Measurements from ENCODE around the gene KEAP1. TPM values are rescaled to one million over a fixed set of nuclear protein-coding genes. Genes with fewer than 3 reads are reported as not detected.
"Not testable (repeated sequence)": the region's sequence is repeated elsewhere in the genome, so short reads cannot be mapped to it uniquely, and the experiment has no call there.

KEAP1 gene
- total and polyA plus RNA-seq, 2 of the 13 experiments (the other 11 are each of a cell fraction or from before 2014, with no cell fraction given), result 56.7 to 72.9 TPM

DNA sequence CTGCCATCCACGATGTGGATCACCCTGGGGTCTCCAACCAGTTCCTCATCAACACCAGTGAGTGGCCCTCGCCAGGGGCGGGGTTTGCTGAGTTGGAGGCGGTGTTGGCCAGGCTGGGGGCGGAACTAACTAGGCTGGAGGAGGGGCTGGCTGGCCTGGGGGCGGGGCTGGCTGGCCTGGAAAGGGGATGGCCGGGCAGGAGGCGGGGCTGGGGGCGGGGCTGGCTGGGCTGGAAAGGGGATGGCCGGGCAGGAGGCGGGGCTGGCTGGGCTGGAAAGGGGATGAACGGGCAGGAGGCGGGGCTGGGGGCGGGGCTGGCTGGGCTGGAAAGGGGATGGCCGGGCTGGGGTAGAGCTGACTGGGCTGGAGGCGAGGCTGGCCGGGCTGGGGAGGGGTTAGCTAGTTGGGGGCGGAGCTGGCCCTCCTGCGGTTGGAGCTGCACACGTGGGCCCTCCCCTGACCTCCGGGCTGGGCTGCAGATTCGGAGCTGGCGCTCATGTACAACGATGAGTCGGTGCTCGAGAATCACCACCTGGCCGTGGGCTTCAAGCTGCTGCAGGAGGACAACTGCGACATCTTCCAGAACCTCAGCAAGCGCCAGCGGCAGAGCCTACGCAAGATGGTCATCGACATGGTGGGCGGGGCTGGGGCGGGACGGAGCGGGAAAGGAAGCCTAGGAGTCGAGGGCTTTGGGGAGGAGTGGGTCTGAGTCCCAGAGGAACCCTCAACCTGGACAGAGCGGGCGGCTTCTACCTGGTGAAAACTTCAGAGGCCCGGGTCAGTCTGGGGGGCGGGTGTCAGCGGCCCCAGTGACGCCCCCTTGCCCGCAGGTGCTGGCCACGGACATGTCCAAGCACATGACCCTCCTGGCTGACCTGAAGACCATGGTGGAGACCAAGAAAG, 41.9 kb downstream of the KEAP1 start (continued):
- TF ChIP-seq, protein P1, sequence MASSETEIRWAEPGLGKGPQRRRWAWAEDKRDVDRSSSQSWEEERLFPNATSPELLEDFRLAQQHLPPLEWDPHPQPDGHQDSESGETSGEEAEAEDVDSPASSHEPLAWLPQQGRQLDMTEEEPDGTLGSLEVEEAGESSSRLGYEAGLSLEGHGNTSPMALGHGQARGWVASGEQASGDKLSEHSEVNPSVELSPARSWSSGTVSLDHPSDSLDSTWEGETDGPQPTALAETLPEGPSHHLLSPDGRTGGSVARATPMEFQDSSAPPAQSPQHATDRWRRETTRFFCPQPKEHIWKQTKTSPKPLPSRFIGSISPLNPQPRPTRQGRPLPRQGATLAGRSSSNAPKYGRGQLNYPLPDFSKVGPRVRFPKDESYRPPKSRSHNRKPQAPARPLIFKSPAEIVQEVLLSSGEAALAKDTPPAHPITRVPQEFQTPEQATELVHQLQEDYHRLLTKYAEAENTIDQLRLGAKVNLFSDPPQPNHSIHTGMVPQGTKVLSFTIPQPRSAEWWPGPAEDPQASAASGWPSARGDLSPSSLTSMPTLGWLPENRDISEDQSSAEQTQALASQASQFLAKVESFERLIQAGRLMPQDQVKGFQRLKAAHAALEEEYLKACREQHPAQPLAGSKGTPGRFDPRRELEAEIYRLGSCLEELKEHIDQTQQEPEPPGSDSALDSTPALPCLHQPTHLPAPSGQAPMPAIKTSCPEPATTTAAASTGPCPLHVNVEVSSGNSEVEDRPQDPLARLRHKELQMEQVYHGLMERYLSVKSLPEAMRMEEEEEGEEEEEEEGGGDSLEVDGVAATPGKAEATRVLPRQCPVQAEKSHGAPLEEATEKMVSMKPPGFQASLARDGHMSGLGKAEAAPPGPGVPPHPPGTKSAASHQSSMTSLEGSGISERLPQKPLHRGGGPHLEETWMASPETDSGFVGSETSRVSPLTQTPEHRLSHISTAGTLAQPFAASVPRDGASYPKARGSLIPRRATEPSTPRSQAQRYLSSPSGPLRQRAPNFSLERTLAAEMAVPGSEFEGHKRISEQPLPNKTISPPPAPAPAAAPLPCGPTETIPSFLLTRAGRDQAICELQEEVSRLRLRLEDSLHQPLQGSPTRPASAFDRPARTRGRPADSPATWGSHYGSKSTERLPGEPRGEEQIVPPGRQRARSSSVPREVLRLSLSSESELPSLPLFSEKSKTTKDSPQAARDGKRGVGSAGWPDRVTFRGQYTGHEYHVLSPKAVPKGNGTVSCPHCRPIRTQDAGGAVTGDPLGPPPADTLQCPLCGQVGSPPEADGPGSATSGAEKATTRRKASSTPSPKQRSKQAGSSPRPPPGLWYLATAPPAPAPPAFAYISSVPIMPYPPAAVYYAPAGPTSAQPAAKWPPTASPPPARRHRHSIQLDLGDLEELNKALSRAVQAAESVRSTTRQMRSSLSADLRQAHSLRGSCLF (CRISPR knock-in tag; IDR thresholded peaks at IDR 0.05; ENCODE audit: borderline replicate concordance), result no peak
- TF ChIP-seq ZNF589 (CRISPR knock-in tag; conservative IDR thresholded peaks at IDR 0.05), result no peak

DNA sequence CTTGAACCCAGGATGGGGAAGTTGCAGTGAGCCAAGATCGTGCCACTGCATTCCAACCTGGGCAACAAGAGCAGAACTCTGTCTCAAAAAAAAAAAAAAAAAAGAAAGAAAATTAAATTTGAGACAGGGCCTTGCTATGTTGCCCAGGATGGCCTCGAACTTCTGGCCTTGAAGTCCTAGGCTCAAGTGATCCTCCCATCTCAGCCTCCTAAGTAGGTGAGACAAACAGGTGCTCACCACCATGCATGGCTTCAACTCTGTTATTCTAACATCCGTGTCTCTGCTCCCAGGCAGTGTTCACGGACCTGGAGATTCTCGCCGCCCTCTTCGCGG, 42.5 kb downstream of the KEAP1 start:
- no peaks in the 10 kb centered on the region for H3K4me1 ChIP-seq (ENCODE audit: insufficient read depth, low read length)
- no peak overlapping the region for H3K27ac ChIP-seq (ENCODE audit: extremely low read length, insufficient read depth, low read length)
- WGBS (ENCODE audit: low lambda C conversion rate), result 97% methylated on average over 8 of the region's 8 CpGs
- H3K4me3 ChIP-seq (replicated peaks in 1 of 3; ENCODE audit: insufficient read depth in 1 of 3, low read depth in 2 of 3, low read length in 3 of 3), result no peak overlapping the region
- in situ Hi-C loops (cut with HindIII; ENCODE audit: extremely low pct_ligation_motif_present, low pct_unique_long_range_greater_than_20kb) (no loop called here), intact Hi-C loops (cut with micrococcal nuclease; ENCODE audit: unreplicated experiment) (no loop called here)
- no peaks in the 10 kb centered on the region for H4K20me1 ChIP-seq (ENCODE audit: insufficient read depth, low read length)
- ChIA-PET CTCF (ENCODE audit: low intra/inter-chr PET ratio, low total read pairs) (no interaction called here), POLR2A (no interaction called here)
- H3K9ac ChIP-seq (ENCODE audit: insufficient read depth, low read depth, low read length), result no peak overlapping the region
- H2AFZ ChIP-seq (ENCODE audit: low read length), result no peak overlapping the region
- ATAC-seq (no peak), FAIRE-seq (no peak), DNase-seq (ENCODE audit: low spot score) (no peak)
- no TSS peak for BruUV-seq (replicated peaks)
- no peaks in the 10 kb centered on the region for H3K9me3 ChIP-seq (ENCODE audit: low read length)
- H3K36me3 ChIP-seq (replicated peaks in 1 of 2; ENCODE audit: control insufficient read depth in 1 of 2, insufficient read depth in 2 of 2, low read length in 2 of 2), result 0 out of 5 replicates have a peak, but pooled peaks cover 0 to 6% of the 10 kb centered on the region in 2 experiments
- no peaks in the 10 kb centered on the region for H3K27me3 ChIP-seq (ENCODE audit: control insufficient read depth in 1 of 2, insufficient read depth in 2 of 2, low read length in 2 of 2)
- H3K79me2 ChIP-seq (ENCODE audit: insufficient read depth, low read length), result no peaks in the 10 kb centered on the region
- TF ChIP-seq, protein P2, sequence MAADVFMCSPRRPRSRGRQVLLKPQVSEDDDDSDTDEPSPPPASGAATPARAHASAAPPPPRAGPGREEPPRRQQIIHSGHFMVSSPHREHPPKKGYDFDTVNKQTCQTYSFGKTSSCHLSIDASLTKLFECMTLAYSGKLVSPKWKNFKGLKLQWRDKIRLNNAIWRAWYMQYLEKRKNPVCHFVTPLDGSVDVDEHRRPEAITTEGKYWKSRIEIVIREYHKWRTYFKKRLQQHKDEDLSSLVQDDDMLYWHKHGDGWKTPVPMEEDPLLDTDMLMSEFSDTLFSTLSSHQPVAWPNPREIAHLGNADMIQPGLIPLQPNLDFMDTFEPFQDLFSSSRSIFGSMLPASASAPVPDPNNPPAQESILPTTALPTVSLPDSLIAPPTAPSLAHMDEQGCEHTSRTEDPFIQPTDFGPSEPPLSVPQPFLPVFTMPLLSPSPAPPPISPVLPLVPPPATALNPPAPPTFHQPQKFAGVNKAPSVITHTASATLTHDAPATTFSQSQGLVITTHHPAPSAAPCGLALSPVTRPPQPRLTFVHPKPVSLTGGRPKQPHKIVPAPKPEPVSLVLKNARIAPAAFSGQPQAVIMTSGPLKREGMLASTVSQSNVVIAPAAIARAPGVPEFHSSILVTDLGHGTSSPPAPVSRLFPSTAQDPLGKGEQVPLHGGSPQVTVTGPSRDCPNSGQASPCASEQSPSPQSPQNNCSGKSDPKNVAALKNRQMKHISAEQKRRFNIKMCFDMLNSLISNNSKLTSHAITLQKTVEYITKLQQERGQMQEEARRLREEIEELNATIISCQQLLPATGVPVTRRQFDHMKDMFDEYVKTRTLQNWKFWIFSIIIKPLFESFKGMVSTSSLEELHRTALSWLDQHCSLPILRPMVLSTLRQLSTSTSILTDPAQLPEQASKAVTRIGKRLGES (CRISPR knock-in tag; IDR thresholded peaks at IDR 0.05; ENCODE audit: borderline replicate concordance), result no peak
- TF ChIP-seq ZZZ3 (CRISPR knock-in tag; IDR thresholded peaks at IDR 0.05; ENCODE audit: borderline replicate concordance) (no peak), MXD4 (CRISPR knock-in tag; IDR thresholded peaks at IDR 0.05) (no peak), THYN1 (CRISPR knock-in tag; IDR thresholded peaks at IDR 0.05; ENCODE audit: borderline replicate concordance, low read depth) (no peak), ZNF616 (CRISPR knock-in tag; IDR thresholded peaks at IDR 0.05; ENCODE audit: low read depth) (no peak)
- H3K4me2 ChIP-seq (ENCODE audit: low read depth, low read length), result no peak overlapping the region

DNA sequence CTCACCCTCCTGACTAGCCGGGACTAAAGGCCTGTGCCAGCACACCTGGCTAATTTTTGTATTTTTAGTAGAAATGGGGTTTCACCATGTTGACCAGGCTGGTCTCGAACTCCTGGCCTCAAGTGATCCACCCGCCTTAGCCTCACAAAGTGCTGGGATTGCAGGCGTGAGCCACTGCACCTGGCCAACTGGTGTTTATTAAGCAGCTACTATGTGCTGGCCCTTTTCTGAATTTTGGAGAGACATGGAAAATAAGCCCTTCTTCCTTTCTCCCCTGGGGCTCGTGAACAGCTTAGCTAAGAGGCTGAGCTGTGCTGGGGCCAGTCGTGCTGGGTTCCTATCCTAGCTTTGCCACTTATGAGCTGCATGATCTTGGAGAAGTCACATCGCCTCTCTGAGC, 44.4 kb downstream of the KEAP1 start:
- BruUV-seq (replicated peaks); CTCF ChIA-PET (ENCODE audit: low intra/inter-chr PET ratio, low total read pairs); H3K9me3 ChIP-seq (ENCODE audit: low read length); H3K27ac ChIP-seq (ENCODE audit: extremely low read length, insufficient read depth, low read length); intact Hi-C loops (cut with micrococcal nuclease; ENCODE audit: unreplicated experiment); in situ Hi-C loops (cut with HindIII; ENCODE audit: extremely low pct_ligation_motif_present, low pct_unique_long_range_greater_than_20kb); DNase-seq (ENCODE audit: low spot score); H4K20me1 ChIP-seq (ENCODE audit: insufficient read depth, low read length); H3K4me3 ChIP-seq (replicated peaks in 1 of 3; ENCODE audit: insufficient read depth in 1 of 3, low read depth in 2 of 3, low read length in 3 of 3); H3K27me3 ChIP-seq (ENCODE audit: control insufficient read depth in 1 of 2, insufficient read depth in 2 of 2, low read length in 2 of 2); FAIRE-seq; POLR2A ChIA-PET; H3K9ac ChIP-seq (ENCODE audit: insufficient read depth, low read depth, low read length); H3K4me2 ChIP-seq (ENCODE audit: low read depth, low read length); H3K79me2 ChIP-seq (ENCODE audit: insufficient read depth, low read length); H3K36me3 ChIP-seq (replicated peaks in 1 of 2; ENCODE audit: control insufficient read depth in 1 of 2, insufficient read depth in 2 of 2, low read length in 2 of 2); H2AFZ ChIP-seq (ENCODE audit: low read length); H3K4me1 ChIP-seq (ENCODE audit: insufficient read depth, low read length); ATAC-seq: not testable (repeated sequence)
- WGBS (ENCODE audit: low lambda C conversion rate), result 95% methylated on average over 5 of the region's 7 CpGs

Measured in HepG2 (cell line).